CD14-positive monocyte (primary cell): ENCODE results near the gene SBF1. TPM values are rescaled to one million over a fixed set of nuclear protein-coding genes. Genes with fewer than 3 reads are reported as not detected.
A peak's percentile ranks its signal among the peaks of the same experiment; 100 is the strongest.

ENCODE experiments used
- DNase-seq, 3 donors: peaks; one replicate each; pipeline ENCODE4 v3.0.0-alpha.2; 2011 to 2022
- H2AFZ ChIP-seq: 2 replicates; pipeline ENCODE4 v1.6.0; 2012; ENCODE audit warnings: mild to moderate bottlenecking, low read depth, low read length, inconsistent platforms; ENCODE audit not compliant: insufficient read depth, poor library complexity, severe bottlenecking
- H3K27ac ChIP-seq, 2 donors: 1 replicate in 1 of 2; 2 replicates in 1 of 2; pipeline ENCODE4 v1.5.1; 2012 to 2013; ENCODE audit warnings: low read length in 2 of 2, control low read depth in 1 of 2, inconsistent platforms in 1 of 2, low read depth in 1 of 2, mild to moderate bottlenecking in 1 of 2
- H3K27me3 ChIP-seq, 2 donors: one replicate each; pipeline versions ENCODE4 v1.6.0 to v1.6.1; 2011 to 2013; ENCODE audit warnings: low read length in 2 of 2; ENCODE audit not compliant: control insufficient read depth in 2 of 2, insufficient read depth in 2 of 2
- H3K36me3 ChIP-seq, 2 donors: replicated peaks in 1 of 2; 1 replicate in 1 of 2; 2 replicates in 1 of 2; pipeline versions ENCODE4 v1.5.1 to v1.6.1; 2012 to 2013; ENCODE audit warnings: low read length in 2 of 2, control low read depth in 1 of 2, inconsistent platforms in 1 of 2, mild to moderate bottlenecking in 1 of 2; ENCODE audit not compliant: insufficient read depth in 2 of 2, control insufficient read depth in 1 of 2
- H3K4me1 ChIP-seq, 2 donors: 1 replicate in 1 of 2; 2 replicates in 1 of 2; pipeline versions ENCODE4 v1.5.1 to v1.6.1; 2012 to 2013; ENCODE audit warnings: low read length in 2 of 2, control low read depth in 1 of 2, inconsistent platforms in 1 of 2, mild to moderate bottlenecking in 1 of 2, moderate library complexity in 1 of 2; ENCODE audit not compliant: insufficient read depth in 2 of 2, control insufficient read depth in 1 of 2
- H3K4me2 ChIP-seq: replicated peaks from 2 replicates; pipeline ENCODE3; 2012; ENCODE audit warnings: low read length, moderate library complexity, mild to moderate bottlenecking; ENCODE audit not compliant: poor library complexity, severe bottlenecking; ENCODE audit errors: extremely low read depth
- H3K4me3 ChIP-seq, 3 experiments: fragments of 200-600 bp in 1 of 3; sonication (generic) in 1 of 3; replicated peaks in 1 of 3; 1 replicate in 2 of 3; 2 replicates in 1 of 3; pipeline ENCODE4 v1.5.1; 2011 to 2013; ENCODE audit warnings: low read length in 3 of 3, mild to moderate bottlenecking in 3 of 3, control low read depth in 2 of 3, low read depth in 2 of 3, inconsistent platforms in 1 of 3, moderate library complexity in 1 of 3
- H3K79me2 ChIP-seq: 2 replicates; pipeline ENCODE4 v1.6.0; 2012; ENCODE audit warnings: mild to moderate bottlenecking, control low read depth, inconsistent platforms, low read length, moderate library complexity; ENCODE audit not compliant: insufficient read depth
- H3K9ac ChIP-seq: 2 replicates; pipeline ENCODE4 v1.6.0; 2017; ENCODE audit warnings: low read length, mild to moderate bottlenecking; ENCODE audit not compliant: insufficient read depth, poor library complexity, severe bottlenecking
- H3K9me3 ChIP-seq, 2 donors: replicated peaks in 1 of 2; 1 replicate in 1 of 2; 2 replicates in 1 of 2; pipeline versions ENCODE4 v1.5.1 to v1.6.1; 2012 to 2013; ENCODE audit warnings: low read length in 2 of 2, control low read depth in 1 of 2; ENCODE audit not compliant: control insufficient read depth in 1 of 2, insufficient read depth in 1 of 2
- H4K20me1 ChIP-seq: 2 replicates; pipeline ENCODE4 v1.6.0; 2012; ENCODE audit warnings: mild to moderate bottlenecking, low read length, control low read depth, moderate library complexity; ENCODE audit not compliant: insufficient read depth
- H3K27ac Mint-ChIP-seq, 7 donors: one replicate each; pipeline ENCODE4 v1.8.0; 2020; ENCODE audit warnings: mild to moderate bottlenecking in 7 of 7, mixed read lengths in 7 of 7, moderate library complexity in 6 of 7, inconsistent platforms in 2 of 7
- H3K27me3 Mint-ChIP-seq, 3 donors: one replicate each; pipeline ENCODE4 v1.8.0; 2021 to 2022; ENCODE audit warnings: low read depth in 3 of 3, mild to moderate bottlenecking in 3 of 3, mixed read lengths in 3 of 3, moderate library complexity in 3 of 3, inconsistent platforms in 1 of 3
- H3K36me3 Mint-ChIP-seq, 2 donors: one replicate each; pipeline ENCODE4 v1.8.0; 2020; ENCODE audit warnings: mixed read lengths in 2 of 2, inconsistent platforms in 1 of 2, mild to moderate bottlenecking in 1 of 2
- H3K4me1 Mint-ChIP-seq: one replicate; pipeline ENCODE4 v1.8.0; 2020; ENCODE audit warnings: mild to moderate bottlenecking, mixed read lengths
- H3K4me3 Mint-ChIP-seq, 2 donors: one replicate each; pipeline ENCODE4 v1.8.0; 2020; ENCODE audit warnings: mild to moderate bottlenecking in 2 of 2, mixed read lengths in 2 of 2, moderate library complexity in 1 of 2
- H3K9me3 Mint-ChIP-seq, 7 donors: one replicate each; pipeline ENCODE4 v1.8.0; 2020 to 2022; ENCODE audit warnings: mixed read lengths in 7 of 7, mild to moderate bottlenecking in 6 of 7, moderate library complexity in 6 of 7, inconsistent platforms in 2 of 7
- CTCF ChIP-seq: fragments of 200-600 bp; IDR thresholded peaks from one replicate; pipeline ENCODE4 v1.8.0; 2022; ENCODE audit warnings: antibody characterized with exemption, mild to moderate bottlenecking
- WGBS: methylation state at CpG from one replicate; pipeline ENCODE4 v1.1.5; 2013; ENCODE audit warnings: missing lambda C conversion rate; ENCODE audit not compliant: insufficient coverage; 5-methylcytosine and 5-hydroxymethylcytosine counted together
- intact Hi-C, 2 donors: fragments of 100-400 bp; cut with micrococcal nuclease; formaldehyde crosslinking; loops; one replicate each; pipeline versions ENCODE4 v1.15.0 to v1.15.1; 2023
- polyA plus RNA-seq, 3 donors: library from polyadenylated mRNA; depleted of rRNA in 1 of 3; unstranded in 2 of 3; stranded (reverse) in 1 of 3; fragments of 300-500 nt in 2 of 3; fragments of >200 nt in 1 of 3; fragmentation: Illumina TruSeq in 2 of 3; gene quantifications; 1 replicate in 2 of 3; 2 replicates in 1 of 3; pipeline ENCODE4 v1.2.3, GENCODE V29; 2012 to 2021

Gene SBF1
- polyA plus RNA-seq, 3 donors: 4.0 to 45.9 (median 6.2) TPM

- Histone ChIP-seq H3K4me1 (peaks cover 7 to 9% of the 10 kb centered on the region in 2 donors), H4K20me1 (peaks cover 6% of the 10 kb centered on the region), H3K79me2 (peaks cover 15% of the 10 kb centered on the region), H3K4me2 (no peak overlapping the region), H3K9ac (no peak overlapping the region), H3K4me3 (no peak overlapping the region), H3K27me3 (no peaks in the 10 kb centered on the region), H3K27ac (no peak overlapping the region), H3K36me3 (peaks cover 29 to 64% of the 10 kb centered on the region in 2 donors), H2AFZ (no peak overlapping the region), H3K9me3 (no peaks in the 10 kb centered on the region)
- Mint-ChIP-seq H3K27me3 (peaks cover 0 to 3% (median 0%) of the 10 kb centered on the region in 3 donors), H3K4me3 (no peak overlapping the region), H3K4me1 (peaks cover 15% of the 10 kb centered on the region), H3K9me3 (peaks cover 0 to 4% (median 0%) of the 10 kb centered on the region in 7 donors), H3K36me3 (peaks cover 42 to 72% of the 10 kb centered on the region in 2 donors), H3K27ac (peak overlapping the region in 3 of 7 donors; percentile 44 to 83 (median 72))
- no peak for DNase-seq
- intact Hi-C loops: no loop called here
- 100% methylated on average over 7 of the region's 13 CpGs for WGBS
- TF ChIP-seq CTCF: no peak
These were observed 66.5 kb downstream of the SBF1 start for GRCh38 chr22:50408311-50408710.

DNA sequence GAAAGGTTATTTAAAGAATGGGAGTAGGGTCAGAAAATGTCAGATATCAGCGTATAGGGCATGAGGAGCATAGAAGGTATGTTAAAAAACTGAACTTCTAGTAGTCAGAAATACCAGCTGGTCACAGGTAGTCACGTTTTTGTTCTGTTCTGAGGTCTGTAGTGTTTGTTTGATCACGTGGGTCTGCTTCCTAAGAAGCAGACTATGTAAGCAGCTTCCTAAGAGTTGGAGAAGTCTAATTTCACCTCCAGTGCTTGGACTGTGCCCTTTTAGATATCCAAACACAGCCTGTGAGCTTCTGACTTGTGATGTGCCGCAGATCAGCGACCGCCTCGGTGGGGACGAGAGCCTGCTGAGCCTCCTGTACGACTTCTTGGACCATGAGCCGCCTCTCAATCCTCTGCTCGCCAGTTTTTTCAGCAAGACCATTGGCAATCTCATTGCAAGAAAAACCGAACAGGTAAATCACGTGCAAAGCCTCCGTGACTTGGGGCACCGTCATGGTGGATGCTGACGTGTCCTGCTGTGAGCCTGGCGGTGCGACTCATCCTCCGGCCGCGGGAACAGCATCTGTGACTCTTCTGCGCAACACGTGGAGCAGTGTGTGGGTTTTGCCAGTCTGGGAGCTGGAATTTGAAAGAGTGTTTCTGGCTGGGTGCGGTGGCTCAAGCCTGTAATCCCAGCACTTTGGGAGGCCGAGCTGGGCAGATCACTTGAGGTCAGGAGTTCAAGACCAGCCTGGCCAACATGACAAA is 68.2 kb downstream of the SBF1 start:
- Histone ChIP-seq H3K79me2 (peaks cover 31% of the 10 kb centered on the region), H3K9me3 (no peaks in the 10 kb centered on the region), H3K4me3 (no peak overlapping the region), H3K4me2 (no peak overlapping the region), H4K20me1 (peaks cover 6% of the 10 kb centered on the region), H3K36me3 (peaks cover 26 to 59% of the 10 kb centered on the region in 2 donors), H3K27ac (peak overlapping the region in 1 of 2 donors; percentile 20), H3K27me3 (no peaks in the 10 kb centered on the region), H3K9ac (no peak overlapping the region), H3K4me1 (peaks cover 20 to 26% of the 10 kb centered on the region in 2 donors), H2AFZ (no peak overlapping the region)
- H3K9me3 Mint-ChIP-seq: peaks cover 0 to 4% (median 0%) of the 10 kb centered on the region in 7 donors
- peak overlapping the region in 5 of 7 donors; percentile 18 to 80 (median 73) for H3K27ac Mint-ChIP-seq
- intact Hi-C loops: no loop called here
- peaks cover 32% of the 10 kb centered on the region for H3K4me1 Mint-ChIP-seq
- DNase-seq: no peak
- TF ChIP-seq CTCF: no peak
- 97% methylated on average over 24 of the region's 25 CpGs for WGBS
- H3K36me3 Mint-ChIP-seq: peaks cover 41 to 81% of the 10 kb centered on the region in 2 donors
- peaks cover 0 to 3% (median 0%) of the 10 kb centered on the region in 3 donors for H3K27me3 Mint-ChIP-seq
- H3K4me3 Mint-ChIP-seq: no peak overlapping the region
